NCI-H460 (cell line): ENCODE measurements around the gene APOA1. TPM values are rescaled to one million over a fixed set of nuclear protein-coding genes. Genes with fewer than 3 reads are reported as not detected.
A peak's percentile ranks its signal among the peaks of the same experiment; 100 is the strongest.

Source experiments
- DNase-seq: peaks from one replicate; pipeline ENCODE4 v3.0.0-alpha.2; 2016; ENCODE audit warnings: low read depth; ENCODE audit errors: extremely low read depth
- total RNA-seq: library from RNA; depleted of rRNA; stranded (reverse); fragments of >200 nt; shearing (Covaris generic); gene quantifications from 2 replicates; pipeline ENCODE4 v1.2.3, GENCODE V29; 2014

APOA1 gene
- total RNA-seq, 1 experiment from 2014 or later = not detected

DNA sequence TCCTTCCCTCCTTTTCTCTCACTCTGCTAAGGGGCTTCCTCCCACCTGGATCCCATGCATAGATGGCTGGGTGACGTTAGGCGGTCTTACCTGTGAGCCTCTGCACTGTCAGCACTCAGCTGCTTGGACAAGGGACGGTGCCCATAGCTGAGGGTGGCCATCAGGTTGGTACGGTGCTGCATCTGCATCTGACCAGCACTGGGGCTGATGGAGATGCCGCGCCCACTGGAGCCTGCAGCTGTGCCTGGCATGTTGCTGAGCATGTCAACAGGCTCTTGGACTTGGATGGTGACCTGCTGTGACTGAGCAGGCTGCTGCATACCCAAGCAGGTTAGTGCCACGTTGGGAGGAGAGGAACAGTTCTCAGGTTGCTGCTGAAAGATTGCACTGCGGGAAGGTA is 21.8 kb upstream of the APOA1 start:
- DNase-seq = no peak

DNA sequence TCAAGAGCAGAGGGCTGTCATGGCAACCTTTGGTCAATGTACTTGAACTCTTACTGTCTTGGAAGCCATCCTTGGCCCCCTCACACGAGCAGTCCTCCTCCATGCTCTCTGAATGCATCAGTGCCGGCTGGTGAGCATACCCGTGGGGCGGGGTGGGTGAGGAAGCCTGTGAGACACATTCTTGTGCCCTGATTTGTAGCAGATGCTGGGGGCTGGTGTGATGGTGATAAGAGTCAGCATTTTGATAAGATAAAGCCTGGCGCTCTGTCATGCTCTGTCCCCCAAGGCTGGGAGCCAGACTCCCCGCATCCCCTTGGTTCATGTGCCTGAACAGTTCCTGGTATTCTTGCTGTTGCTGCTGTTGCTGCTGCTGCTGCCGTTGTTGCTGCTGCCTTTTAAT is 20.5 kb upstream of the APOA1 start:
- DNase-seq = no peak

GRCh38 chr11:116857316-116857715 is 19.9 kb upstream of the APOA1 start:
- no peak for DNase-seq

DNA sequence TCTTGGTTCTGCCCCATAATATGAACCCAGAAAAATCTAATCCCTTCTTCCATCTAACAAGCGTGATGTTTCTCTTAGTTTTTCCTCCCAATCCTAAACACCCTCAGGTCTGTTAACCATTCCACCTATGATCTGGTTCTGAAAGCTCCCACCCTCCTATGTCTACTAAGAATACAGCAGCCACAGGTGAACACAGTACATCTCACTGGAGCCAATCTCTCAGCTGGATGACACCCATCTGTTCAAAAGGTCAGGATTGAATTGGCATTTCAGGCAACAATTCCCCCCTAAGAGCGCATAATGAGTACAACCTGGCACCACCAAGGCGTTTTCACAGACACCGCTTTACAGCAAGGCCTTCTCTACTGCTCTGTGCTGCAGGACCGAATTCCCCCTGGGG is 19.0 kb upstream of the APOA1 start:
- DNase-seq = no peak

DNA sequence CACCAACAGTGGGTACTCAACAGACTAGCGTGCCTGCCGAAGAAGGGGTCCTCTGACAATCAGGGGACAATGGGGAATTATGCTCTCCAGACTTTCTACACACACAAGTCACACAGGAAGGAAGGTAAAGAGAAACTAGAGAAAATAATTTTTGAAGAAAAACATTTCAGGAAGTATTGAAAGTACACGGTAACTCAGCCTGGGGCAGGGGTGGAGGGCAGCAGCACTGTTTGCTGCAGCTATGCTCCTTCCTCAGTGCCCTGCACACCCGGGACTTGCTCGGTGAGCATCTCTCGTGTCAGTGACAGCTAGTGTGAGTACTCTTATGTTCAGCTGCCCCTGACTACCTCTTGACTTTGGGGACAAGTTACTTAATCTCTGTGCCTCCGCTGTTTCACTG is 18.0 kb upstream of the APOA1 start:
- DNase-seq = no peak

GRCh38 chr11:116853461-116854073 is 16.1 kb upstream of the APOA1 start:
- DNase-seq = no peak

- DNase-seq = no peak
Measured at GRCh38 chr11:116852261-116853031, 15.0 kb upstream of the APOA1 start.

- no peak for DNase-seq
Measured at GRCh38 chr11:116851626-116852025, 14.2 kb upstream of the APOA1 start.

- DNase-seq = no peak
Measured at GRCh38 chr11:116849486-116849885, 12.1 kb upstream of the APOA1 start.

DNA sequence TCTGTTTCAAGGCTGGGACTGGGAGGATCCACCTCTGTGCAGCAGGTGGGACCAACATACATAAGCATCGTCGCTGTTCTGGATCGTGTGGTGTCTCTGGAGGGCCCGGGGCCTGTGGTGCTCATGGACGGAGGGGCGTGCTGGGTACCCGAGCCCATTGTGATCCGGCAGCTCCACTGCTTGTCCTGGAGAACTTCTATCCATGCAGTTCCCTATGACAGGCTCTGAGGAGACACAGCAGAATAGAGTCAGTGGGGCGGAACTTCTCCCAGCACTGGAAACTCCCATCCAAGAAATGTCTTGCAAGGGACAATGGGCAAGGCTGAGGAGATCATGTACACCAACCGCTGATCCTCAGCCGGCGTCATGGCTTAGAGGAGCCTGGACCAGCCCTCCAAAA is 11.6 kb upstream of the APOA1 start:
- DNase-seq = no peak

- DNase-seq = no peak
Measured at GRCh38 chr11:116847612-116848011, 10.2 kb upstream of the APOA1 start.

DNA sequence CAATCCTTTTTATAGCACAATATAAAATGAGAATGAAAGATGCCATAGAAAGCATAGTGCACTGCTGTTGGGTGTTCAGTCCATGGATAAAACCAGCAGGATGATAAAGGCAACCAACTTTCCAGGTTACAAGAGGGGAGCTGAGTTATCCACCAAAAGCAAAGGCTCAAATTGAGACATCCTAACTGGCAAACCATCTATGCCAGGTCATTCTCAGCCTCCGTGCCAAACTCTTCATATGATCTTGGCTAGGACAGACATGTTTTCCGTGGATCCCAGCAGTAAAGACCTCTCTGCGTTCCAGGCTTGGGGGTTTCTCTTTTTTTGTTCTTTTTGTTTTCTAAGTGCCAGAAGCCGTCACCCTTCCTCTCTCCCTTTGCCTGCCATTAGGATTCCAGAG is 7.3 kb upstream of the APOA1 start:
- no peak for DNase-seq

GRCh38 chr11:116843661-116844060 is 6.2 kb upstream of the APOA1 start:
- no peak for DNase-seq

DNA sequence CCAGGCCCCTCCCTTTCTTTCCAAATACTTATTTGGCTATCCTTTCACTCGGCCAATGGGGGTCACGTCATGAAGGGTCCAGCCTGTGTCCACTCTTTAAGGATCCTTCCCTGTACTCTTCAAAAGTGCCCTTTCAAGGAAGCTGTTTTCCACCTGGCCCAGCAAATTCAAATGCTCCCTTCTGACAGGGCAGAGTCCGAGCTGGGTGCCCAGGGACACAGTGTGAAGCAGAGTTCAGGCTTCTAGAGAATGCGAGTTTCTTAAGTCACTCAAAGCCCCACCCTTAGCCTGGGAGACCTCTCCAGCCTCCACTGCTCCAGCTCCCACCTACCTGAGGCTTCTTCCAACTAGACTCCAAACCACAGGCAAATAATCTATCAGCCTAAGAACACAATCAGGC is 5.5 kb upstream of the APOA1 start:
- no peak for DNase-seq

- DNase-seq = no peak
Measured at GRCh38 chr11:116842117-116842516, 4.7 kb upstream of the APOA1 start.

GRCh38 chr11:116840746-116841296 is 3.4 kb upstream of the APOA1 start:
- no peak for DNase-seq

- no peak for DNase-seq
Measured at GRCh38 chr11:116840224-116840745, 2.9 kb upstream of the APOA1 start.

- DNase-seq = no peak
Measured at GRCh38 chr11:116838321-116839084, 1.1 kb upstream of the APOA1 start.

GRCh38 chr11:116836632-116836991 is 810 bp downstream of the APOA1 start:
- DNase-seq = no peak

- DNase-seq = peak; percentile 77
Measured at GRCh38 chr11:116835791-116836631, 1.4 kb downstream of the APOA1 start.
